Measurements from ENCODE around the gene MGAT4B. TPM values are rescaled to one million over a fixed set of nuclear protein-coding genes. Genes with fewer than 3 reads are reported as not detected.

MGAT4B gene
- total and polyA plus RNA-seq, 2 of the 13 experiments (the other 11 are each of a cell fraction or from before 2014, with no cell fraction given): 93.5 to 130 TPM

GRCh38 chr5:179821298-179822058, 14.8 kb upstream of the MGAT4B start (continued):
- no peak; a peak in 1 of 4 replicates for TF ChIP-seq ATF4 (CRISPR knock-in tag; IDR thresholded peaks at IDR 0.05)
- TF ChIP-seq SAP130 (CRISPR knock-in tag; IDR thresholded peaks at IDR 0.05; ENCODE audit: low read depth): peak; percentile 75
- TF ChIP-seq THAP8 (CRISPR knock-in tag; IDR thresholded peaks at IDR 0.05; ENCODE audit: borderline replicate concordance): 0 out of 2 replicates have a peak, but pooled peaks have one; percentile 77
- no peak; the same call in 1 of the 2 replicates for TF ChIP-seq HOXA9 (CRISPR knock-in tag; IDR thresholded peaks at IDR 0.05; ENCODE audit: borderline replicate concordance)
- peak; percentile 7; the same call in 1 of the 2 replicates for TF ChIP-seq ONECUT2 (CRISPR knock-in tag; IDR thresholded peaks at IDR 0.05)
- TF ChIP-seq U2AF1 (optimal IDR thresholded peaks at IDR 0.05; ENCODE audit: low read depth, low read length): no peak
- TF ChIP-seq SMAD3 (CRISPR knock-in tag; IDR thresholded peaks at IDR 0.05): no peak
- no peak for TF ChIP-seq ZNF569 (CRISPR knock-in tag; IDR thresholded peaks at IDR 0.05; ENCODE audit: borderline replicate concordance)
- peak; percentile 66 for TF ChIP-seq ARID4A (CRISPR knock-in tag; IDR thresholded peaks at IDR 0.05; ENCODE audit: borderline replicate concordance)
- peak; percentile 60; the same call in 1 of the 2 replicates for TF ChIP-seq FOXP4 (CRISPR knock-in tag; IDR thresholded peaks at IDR 0.05)
- peak; percentile 70 for TF ChIP-seq ZNF18 (CRISPR knock-in tag; IDR thresholded peaks at IDR 0.05; ENCODE audit: insufficient replicate concordance)
- no peak for TF ChIP-seq ZKSCAN5 (CRISPR knock-in tag; IDR thresholded peaks at IDR 0.05)
- no peak for TF ChIP-seq JARID2 (CRISPR knock-in tag; IDR thresholded peaks at IDR 0.05; ENCODE audit: insufficient replicate concordance)
- TF ChIP-seq MLLT10 (CRISPR knock-in tag; IDR thresholded peaks at IDR 0.05): no peak
- no peak for TF ChIP-seq ZNF510 (CRISPR knock-in tag; IDR thresholded peaks at IDR 0.05; ENCODE audit: low read depth)
- TF ChIP-seq EEA1 (CRISPR knock-in tag; IDR thresholded peaks at IDR 0.05; ENCODE audit: borderline replicate concordance): no peak
- no peak for TF ChIP-seq HMGA1 (CRISPR knock-in tag; conservative IDR thresholded peaks at IDR 0.05)
- TF ChIP-seq ZSCAN31 (CRISPR knock-in tag; IDR thresholded peaks at IDR 0.05; ENCODE audit: low read depth): no peak
- no peak for TF ChIP-seq HDAC1 (CRISPR knock-in tag; IDR thresholded peaks at IDR 0.05)

All from HepG2 (cell line).